ENCODE results near the gene BPI.
"Not testable (repeated sequence)": the region's sequence is repeated elsewhere in the genome, so short reads cannot be mapped to it uniquely, and the experiment has no call there.

Gene BPI

DNA sequence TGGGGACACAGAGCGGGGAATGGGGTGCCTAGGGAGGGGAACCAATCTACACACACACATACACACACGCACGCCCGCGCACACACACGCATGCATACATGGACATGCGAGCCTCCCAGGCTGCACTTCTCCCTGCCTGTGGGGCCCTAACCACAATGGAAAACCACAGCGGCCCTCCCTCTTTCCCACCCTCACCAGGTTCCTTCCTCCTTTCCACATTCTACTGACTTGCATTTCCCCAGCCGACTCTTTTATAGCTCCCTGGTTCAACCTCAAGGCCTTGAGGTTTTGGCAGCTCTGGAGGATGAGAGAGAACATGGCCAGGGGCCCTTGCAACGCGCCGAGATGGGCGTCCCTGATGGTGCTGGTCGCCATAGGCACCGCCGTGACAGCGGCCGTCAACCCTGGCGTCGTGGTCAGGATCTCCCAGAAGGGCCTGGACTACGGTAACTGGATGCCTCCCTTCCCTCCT, at the start of gene BPI:
Gene BPI (plus strand): TSS at position 249 of the 472 bp plus-strand sequence. CDS start 68 bp downstream, at position 317.
- no peak for DNase-seq (ENCODE audit: low read depth in 2 of 2, low spot score in 1 of 2)

DNA sequence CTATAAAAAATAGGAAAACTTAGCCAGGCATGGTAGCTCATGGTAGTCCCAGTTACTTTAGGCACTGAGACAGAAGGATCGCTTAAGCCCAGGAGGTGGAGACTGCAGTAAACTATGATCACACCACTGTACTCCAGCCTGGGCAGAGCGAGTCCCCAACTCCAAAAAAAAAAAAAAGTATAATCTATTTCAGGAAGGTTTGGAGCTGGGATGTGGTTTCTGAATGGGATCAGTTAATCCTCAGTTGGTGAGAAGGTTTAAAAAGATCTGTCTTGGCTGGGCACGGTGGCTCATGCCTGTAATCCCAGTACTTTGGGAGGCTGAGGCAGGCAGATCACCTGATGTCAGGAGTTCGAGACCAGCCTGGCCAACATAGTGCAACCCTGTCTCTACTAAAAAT, 49.3 kb upstream of the BPI start:
- DNase-seq (ENCODE audit: low read depth in 2 of 2, low spot score in 1 of 2) = not testable (repeated sequence)

DNA sequence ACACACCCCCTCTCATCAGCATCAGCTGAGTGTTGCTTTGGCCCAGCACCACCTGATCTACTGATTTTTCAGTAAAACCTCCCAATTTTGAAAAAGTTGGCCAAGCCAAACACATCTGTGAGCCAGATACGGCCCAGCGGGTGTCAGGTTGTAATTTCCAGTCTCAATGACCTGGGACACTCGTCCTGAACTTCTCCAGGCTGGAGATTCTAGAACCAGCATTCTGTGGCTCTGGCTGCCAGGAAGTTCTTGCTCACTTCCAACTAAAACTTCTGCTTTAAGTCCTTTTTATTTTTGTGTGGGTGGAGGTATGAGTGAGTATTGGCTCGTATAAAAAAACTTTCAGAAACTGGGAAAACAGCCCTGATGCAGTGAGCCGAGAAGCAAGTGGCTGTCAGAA, 48.6 kb upstream of the BPI start:
- DNase-seq (ENCODE audit: low read depth in 2 of 2, low spot score in 1 of 2) = no peak

DNA sequence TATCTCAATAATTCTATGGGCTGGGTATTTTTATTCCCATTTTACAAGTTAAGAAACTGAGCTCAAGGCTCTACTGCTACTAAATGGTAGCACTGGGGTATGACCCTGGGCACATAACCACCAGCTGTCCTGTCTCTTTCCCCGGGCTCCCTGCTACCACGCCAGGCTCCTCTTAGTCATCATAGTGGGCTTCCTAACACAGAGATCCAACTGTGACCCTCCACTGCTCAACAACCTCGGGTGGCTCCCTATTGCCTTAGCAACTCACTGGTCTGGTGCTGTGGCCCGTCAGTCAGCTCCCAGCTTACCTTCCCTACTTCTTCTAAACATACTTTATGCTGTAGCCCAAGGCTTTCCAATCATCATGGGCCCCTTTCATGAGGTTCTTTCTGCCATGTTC, 47.9 kb upstream of the BPI start:
- DNase-seq (ENCODE audit: low read depth in 2 of 2, low spot score in 1 of 2) = no peak

GRCh38 chr20:38256966-38257365, 47.0 kb upstream of the BPI start:
- DNase-seq (ENCODE audit: low read depth in 2 of 2, low spot score in 1 of 2) = no peak

- no peak for DNase-seq (ENCODE audit: low read depth in 2 of 2, low spot score in 1 of 2)
Observed at GRCh38 chr20:38258545-38259215, 45.3 kb upstream of the BPI start.

DNA sequence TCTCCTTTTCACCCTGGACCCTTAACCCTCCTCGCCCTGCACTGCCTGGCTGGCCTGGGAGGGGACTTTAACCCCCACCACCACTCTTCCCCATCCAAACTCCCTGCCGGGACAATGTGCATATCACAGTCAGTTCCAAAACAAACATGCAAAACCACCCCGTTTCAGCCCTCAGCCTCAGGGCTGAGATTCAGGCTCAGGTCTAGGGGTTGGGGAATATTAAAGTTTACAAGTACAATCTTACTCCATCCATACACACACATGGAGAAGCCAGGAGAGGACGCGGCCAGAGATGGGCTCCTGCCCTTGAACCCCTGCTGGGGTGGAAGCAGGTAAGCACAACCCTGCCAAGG, 44.0 kb upstream of the BPI start:
- DNase-seq (ENCODE audit: low read depth in 2 of 2, low spot score in 1 of 2) = no peak

GRCh38 chr20:38260378-38261053, 43.4 kb upstream of the BPI start, which contains the start of gene KIAA1755:
Gene KIAA1755 (minus strand): TSS chr20:38260735. CDS start chr20:38260500, 235 bp downstream.
- DNase-seq (ENCODE audit: low read depth in 2 of 2, low spot score in 1 of 2) = no peak

- DNase-seq (ENCODE audit: low read depth in 2 of 2, low spot score in 1 of 2) = no peak
Observed at GRCh38 chr20:38261054-38261390, 42.9 kb upstream of the BPI start.

DNA sequence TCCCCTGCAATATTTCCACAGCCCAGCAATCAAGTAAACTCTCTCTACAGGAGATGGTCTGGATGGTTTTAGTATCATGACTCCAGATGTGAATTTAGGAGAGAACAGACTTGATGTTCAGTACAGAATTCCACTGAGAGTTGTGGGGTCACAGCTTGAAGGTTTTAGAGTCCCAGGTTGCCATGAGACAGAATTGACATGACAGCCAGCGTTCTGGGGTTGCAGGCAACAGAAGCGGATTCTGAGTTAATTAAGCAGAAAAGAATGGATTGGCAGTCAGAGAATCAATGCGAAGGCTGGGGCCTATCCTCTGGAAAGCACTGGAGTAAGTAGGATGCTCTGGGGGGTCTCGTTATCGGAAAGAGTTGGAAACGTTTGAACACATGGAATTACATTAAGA, 41.0 kb upstream of the BPI start:
- no peak for DNase-seq (ENCODE audit: low read depth in 2 of 2, low spot score in 1 of 2)

DNA sequence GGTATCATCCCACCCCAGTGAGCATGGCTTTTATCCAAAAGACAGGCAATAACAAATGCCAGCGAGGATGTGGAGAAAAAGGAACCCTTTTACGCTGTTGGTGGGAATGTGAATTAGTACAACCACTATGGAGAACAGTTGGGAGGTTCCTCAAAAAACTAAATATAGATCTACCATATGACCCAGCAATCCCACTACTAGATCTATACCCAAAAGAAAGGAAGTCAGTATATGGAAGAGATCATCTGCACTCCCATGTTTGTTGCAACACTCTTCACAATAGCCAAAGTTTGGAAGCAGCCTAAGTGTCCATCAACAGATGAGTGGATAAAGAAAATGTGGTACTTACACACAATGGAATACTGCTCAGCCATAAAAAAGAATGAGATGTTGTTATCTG, 37.5 kb upstream of the BPI start:
- no peak for DNase-seq (ENCODE audit: low read depth in 2 of 2, low spot score in 1 of 2)

DNA sequence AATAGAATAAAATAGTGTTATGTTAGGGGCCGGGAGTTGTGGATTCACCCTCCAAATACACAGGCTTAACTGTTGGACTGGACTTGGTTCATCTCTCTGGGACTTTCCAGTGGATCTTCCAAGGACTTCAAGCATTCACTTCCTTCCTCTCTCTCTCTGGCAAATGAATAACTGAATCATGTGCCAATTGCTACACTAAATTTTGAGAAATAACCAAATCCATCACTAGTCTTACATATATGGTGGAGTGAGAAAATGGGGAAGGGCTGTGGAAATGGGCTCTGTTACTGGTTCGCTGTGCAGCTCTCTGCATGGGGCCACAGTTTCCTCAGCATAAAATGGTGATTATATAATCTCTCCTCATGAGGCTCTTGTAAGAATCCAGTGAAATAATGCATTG, 36.7 kb upstream of the BPI start:
- no peak for DNase-seq (ENCODE audit: low read depth in 2 of 2, low spot score in 1 of 2)

- no peak for DNase-seq (ENCODE audit: low read depth in 2 of 2, low spot score in 1 of 2)
Observed at GRCh38 chr20:38267901-38268514, 35.9 kb upstream of the BPI start.

DNA sequence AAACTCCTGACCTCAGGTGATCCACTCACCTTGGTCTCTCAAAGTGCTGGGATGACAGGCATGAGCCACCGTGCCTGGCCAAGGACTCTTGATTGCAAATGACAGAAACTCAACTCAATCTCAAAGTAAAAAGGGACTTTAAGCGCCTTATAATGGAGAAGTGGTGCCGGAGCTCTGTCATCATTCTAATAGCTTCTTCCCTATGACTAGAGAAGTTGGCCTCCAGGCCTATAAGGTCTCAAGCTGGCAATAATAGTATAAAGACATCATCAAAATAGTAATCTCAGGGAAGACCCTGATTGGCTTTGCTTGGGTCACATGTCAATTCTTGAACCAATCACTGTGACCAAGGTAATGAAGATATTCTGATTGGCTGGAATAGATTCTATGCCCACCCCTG, 34.9 kb upstream of the BPI start:
- no peak for DNase-seq (ENCODE audit: low read depth in 2 of 2, low spot score in 1 of 2)

DNA sequence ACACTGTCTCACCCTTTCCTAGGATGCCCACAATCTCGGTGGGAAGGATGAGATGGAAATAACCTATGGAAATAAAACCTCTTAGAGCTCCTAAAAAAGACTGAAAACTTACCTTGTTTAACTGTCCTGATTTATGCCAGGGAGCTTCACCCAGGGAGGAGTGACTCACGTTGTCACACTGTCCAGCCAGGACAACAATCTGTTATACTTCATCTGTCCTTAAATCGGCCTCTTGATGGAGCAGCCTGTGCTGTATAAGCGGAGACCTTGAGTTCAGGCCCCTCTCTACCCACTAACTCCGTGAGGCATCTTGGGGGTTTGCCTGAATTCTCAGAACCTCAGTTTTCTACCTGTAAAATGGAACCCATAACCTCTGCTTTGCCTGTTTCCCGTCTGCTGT, 34.2 kb upstream of the BPI start:
- DNase-seq (ENCODE audit: low read depth in 2 of 2, low spot score in 1 of 2) = no peak

- no peak for DNase-seq (ENCODE audit: low read depth in 2 of 2, low spot score in 1 of 2)
Observed at GRCh38 chr20:38270869-38271605, 32.9 kb upstream of the BPI start.

DNA sequence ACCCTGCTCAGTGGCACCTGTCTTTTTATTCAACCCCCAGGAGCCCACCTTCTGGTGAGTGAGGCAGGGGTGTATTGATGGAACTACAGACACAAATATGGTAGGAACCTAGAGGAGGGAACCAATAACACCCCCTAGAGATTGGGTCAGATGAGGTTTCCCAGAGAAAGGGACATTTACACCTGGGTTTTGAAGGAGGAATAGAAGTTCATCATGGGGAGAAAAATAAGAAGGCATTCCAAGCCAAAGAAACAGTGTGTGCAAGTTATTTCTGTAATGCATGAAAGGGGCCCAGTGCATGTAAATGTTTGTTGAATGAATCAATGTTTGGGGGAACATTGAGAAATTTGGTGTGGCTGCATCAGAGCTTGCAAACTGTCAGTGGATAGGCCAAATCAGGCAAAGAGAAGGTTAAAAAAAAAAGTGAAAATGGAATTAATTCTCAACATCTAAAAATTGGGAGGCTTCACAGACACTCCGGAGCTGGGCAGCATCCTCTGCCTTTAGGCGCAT, 32.3 kb upstream of the BPI start:
- no peak for DNase-seq (ENCODE audit: low read depth in 2 of 2, low spot score in 1 of 2)

- DNase-seq (ENCODE audit: low read depth in 2 of 2, low spot score in 1 of 2) = no peak
Observed at GRCh38 chr20:38272398-38272797, 31.6 kb upstream of the BPI start.

DNA sequence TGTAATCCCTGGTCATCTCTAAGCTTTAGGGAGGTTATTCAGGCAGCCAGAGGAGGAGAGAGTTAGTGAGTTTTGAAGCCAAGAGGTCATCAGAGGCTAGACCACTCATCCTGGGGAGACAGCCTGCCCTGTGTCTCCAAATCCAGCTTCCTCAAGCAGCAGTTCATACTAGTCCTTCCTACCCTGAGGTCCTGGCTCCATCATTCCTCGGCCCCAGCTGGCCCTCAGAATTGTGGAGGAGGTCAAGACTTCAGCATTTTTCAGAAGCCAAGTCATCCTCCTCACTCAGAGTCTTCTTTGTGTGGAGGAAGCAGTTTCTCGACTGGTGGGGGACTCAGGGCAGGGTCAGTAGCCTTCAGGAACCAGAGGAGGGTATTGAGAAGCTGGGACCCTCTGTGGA, 31.0 kb upstream of the BPI start:
- DNase-seq (ENCODE audit: low read depth in 2 of 2, low spot score in 1 of 2) = no peak

DNA sequence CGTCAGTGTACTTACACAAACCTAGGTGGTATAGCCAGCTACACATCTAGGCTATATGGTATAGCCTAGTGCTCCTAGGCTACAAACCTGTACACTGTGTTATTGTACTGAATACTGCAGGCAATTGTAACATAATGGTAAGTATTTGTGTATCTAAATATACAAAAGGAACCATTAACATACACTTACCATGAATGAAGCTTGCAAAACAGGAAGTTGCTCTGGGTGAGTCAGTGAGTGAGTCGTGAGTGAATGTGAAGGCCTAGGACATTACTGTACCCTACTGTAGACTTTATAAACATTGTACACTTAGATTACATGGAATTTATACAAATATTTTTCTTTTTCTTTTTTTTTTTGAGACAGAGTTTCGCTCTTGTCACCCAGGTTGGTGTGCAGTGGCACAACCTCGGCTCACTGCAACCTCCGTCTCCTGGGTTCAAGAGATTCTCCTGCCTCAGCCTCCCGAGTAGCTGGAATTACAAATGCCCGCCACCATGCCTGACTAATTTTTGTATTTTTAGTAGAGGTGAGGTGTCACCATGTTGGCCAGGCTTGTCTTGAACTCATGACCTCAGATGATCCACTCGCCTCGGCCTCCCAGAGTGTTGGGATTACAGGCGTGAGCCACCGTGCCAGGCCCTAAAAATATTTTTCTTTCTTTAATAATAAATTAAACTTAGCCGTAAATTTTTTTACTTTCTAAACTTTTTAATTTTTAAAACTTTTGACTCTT, 28.0 kb upstream of the BPI start:
- DNase-seq (ENCODE audit: low read depth in 2 of 2, low spot score in 1 of 2) = no peak

DNA sequence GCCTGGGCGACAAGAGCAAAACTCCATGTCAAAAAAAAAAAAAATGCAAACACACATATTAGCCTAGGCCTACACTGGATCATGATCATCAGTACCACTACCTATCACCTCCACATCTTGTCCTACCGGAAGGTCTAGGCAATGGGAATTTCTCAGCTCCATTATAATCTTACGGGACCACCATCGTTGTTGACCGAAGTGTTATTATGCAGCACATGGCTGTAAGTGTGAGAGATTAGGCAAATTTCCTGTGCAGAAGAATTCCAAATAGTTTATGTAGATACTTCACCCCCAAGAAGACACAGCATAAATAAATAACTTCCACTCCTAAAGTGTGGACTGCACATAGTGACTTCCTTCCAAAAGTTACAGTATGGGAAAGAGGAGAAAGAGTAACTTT, 26.7 kb upstream of the BPI start:
- DNase-seq (ENCODE audit: low read depth in 2 of 2, low spot score in 1 of 2) = no peak
